Measurements from ENCODE around the gene VPS54.
"Not testable (repeated sequence)": the region's sequence is repeated elsewhere in the genome, so short reads cannot be mapped to it uniquely, and the experiment has no call there.

The VPS54 gene

DNA sequence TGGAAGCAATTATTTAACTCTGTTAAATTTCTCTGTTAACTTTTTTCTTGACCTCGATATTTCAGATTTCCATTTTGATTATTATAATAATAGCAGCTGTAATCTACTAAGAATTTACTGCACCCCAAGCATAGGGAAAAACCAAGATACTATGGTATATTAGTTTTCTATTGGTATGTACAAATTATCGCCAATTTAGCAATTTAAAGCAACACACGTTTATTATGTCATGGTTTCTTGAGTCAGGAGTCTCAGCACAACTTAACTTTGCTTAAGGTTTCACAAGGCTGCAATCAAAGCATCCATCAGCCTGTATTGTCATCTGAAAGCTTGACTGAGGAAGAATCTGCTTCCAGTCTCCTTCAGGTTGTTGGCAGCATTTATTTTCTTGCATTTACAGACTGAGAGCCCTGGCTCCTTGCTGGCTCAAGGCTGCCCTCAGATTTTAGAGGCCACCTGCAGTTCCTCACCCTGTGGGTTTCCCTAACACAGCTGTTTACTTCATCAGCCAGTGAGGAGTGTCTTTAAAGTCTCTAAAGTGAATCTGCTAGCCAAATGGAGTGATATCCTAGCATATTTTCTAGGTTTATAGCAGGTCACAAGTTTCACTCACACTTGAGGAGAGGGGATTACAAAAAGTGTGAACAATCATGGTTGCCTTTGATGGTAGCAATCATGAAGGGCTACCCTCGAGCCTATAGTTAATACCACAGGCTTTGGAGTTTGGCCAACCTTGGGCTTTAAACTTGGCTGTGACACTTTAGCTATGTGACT lies 4.4 kb upstream of the VPS54 start:
- no peak for DNase-seq

DNA sequence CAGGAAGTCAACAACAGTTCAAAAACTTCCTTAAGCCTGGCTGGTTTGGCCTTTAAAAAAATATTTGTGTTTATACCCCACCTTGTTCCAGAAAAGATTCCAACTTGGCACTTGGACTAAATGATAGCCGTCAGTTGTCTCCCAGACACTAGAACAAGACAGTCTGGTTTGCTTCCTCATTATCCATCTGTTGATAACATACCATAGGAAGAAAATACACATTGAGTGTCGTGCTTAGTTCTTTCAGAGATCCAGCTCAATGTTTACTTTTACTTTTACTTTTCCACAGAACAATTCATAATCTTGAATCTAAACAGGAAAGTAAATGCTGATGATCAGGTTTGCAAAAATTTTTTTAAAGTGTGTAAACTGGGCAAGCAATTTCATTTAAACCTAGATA lies 2.4 kb upstream of the VPS54 start:
- peak in 1 of 2 donors; percentile 11 for DNase-seq

DNA sequence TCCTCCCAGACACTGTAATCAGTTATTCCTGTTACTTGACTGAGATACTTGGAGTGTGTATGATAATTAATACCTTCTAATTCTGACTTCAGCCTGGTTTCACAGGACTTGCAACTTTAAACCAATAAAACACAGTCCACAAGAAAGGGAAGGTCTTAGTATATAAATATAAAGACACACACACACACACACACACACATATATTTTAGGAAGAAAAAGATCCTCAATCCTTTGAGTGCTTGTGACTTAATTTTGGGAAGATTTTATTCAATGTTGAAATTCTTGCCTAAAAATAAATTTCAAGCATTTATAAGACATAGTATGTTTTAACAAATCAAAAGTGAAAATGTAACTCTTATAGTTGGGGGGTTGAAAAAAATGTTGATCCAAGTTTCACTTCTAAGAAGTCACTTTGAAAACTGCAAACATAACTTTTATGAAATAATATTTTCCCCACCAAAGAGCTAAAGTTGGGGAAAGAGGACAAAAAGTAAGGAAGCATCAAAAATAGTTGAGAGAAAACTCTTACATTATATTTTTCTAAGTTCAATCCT lies 824 bp upstream of the VPS54 start:
- DNase-seq, result peak in 1 of 2 donors; percentile 18

DNA sequence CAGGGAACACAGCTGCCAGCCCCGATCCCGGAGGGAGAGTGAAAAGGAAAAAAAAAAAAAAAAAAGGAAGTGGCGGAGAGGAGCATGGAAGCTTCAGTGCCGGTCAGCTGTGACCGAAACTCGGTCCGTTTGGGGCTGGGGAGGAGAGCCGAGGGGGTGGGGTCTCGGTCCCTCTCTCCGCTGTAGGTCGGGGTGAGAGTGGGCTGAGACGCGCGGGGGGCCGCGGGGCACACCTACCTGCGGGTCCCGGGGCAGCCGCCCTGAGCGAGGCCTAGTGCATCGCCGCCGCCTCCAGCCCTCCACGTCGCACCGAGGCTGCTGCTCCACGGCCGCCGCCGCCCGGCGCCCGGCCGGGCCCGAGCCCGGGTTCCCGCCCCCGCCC lies 536 bp downstream of the VPS54 start:
- peak; percentile 58 to 65 for DNase-seq

DNA sequence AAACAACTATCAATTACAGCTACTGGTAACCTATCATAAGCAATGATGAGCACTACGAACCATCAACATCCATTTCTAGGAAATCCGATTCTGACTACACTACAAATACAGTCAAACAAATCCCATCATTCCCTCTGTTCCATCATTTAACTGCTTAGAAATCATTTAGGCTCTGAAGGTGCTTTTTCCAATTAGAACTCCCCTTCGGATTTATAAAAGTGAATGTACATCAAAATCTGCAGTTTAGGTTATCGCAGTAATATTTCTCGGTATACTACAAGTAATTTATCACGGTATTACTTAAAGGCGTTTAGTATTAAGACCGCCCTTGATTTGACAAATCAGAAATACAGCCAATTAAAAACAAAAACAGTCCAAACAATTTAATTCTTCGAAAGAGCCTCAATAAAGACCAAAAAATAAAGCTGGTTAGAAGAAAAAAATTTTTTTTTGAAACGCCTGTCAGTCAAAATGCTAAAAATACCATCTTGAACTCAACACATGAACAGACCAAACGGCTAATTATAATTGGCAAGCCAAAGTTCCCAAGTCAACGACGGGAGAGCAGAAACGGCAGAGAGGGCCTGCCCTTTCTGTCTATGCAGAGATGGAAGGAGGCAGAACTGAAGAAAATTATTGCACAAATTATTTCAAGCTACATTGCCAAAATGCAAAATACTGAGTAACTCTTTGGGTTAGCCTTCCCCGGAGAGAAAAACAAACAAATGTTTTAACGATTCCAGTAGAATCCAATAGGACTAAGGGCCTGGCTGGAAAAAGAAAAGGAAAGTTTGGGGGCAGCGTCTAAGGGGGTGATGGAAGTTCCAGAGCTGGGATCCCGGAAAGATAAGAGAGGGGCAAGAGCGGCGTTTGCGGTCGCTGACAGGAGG lies 1.2 kb downstream of the VPS54 start:
- DNase-seq, result peak; percentile 22 to 45

DNA sequence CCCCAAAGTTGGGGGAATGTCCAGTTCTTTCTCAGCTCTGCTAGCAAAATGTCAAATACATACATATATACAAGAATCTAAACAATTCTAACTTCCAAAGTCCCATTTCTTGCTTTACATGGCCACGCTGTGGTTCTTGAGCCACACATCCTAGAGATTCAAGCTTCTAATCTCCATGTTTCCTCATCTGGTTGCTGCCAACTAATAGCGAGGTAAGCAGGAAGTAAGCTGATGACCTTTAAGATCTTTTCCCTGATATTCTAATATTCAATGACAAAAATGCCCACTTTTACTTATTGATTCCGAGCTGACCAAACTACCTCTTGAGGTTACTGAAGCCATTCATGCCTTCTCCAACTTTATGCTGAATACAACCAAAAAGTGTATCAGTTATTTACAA lies 3.3 kb downstream of the VPS54 start:
- DNase-seq, result peak; percentile 12 to 16

DNA sequence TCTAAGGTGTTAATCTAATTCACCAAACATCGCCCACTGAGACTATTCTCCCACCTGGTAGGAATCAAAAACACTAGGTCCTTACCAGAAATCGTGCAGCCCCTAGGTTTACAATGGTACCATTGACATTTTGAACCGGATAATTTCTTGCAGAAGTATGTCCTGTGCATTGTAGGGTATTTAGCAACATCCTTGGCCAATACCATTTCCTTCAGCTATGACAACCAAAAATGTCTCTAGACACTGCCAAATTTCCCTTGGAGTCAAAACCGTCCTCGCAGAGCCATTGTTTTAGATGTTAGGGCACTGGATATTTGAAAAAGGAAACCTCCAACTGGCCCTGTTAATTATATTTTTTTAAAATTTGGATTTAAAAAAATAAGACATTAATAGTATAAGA lies 3.8 kb downstream of the VPS54 start:
- peak; percentile 53 to 79 for DNase-seq

DNA sequence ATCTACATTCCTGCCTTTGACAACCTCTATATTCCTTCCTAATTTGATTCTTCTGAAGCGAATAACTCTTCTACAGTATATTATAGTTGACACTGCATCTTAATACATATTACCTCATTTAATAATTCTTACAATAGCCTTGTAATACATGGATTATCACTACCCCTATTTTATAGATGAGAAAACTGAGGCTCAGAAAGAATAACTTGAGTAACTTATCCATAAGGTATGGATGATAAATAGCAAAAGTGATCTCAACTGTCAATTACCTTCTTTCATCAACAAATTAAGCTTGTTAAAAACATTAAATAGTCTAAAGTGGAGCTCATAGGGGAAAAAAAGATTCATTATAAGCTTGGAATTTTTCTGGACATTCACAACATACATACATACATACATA lies 4.6 kb downstream of the VPS54 start:
- no peak for DNase-seq

DNA sequence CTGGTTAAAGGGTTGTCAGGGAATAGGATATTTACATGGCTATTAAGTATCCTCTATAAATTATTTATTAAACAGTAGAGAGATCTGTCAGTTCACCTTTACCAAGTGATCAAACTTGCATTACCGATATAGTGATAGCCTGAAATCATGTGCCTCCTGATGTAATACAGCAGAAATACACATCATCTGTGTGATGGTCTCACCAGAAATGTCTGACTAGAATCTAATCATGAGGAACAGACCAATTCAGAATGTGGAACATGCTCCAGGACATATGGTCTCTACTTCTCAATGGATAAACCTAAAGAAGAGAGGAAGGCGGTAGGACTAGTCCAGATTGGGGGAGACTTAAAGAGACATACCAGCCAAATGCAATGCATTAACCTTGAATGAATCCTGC lies 6.2 kb downstream of the VPS54 start:
- no peak for DNase-seq

DNA sequence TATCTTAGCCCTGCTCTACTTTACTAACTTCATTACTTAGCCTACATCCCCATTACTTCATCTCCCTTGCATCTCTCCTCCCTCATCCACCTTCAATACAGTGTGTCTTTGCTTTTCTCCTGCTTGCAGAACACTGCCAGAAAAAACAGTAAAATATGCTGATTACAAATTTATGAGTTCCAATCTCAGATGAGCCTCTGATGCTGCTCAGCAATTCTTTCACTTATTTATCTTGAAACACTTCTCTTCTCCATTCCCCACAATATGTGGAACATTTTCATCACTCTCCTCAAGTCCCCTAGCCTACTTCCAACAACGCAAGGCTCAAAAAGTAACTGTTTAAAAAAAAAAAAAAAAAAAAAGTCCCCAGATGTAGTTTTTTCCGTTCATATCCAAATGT lies 7.1 kb downstream of the VPS54 start:
- no peak for DNase-seq

DNA sequence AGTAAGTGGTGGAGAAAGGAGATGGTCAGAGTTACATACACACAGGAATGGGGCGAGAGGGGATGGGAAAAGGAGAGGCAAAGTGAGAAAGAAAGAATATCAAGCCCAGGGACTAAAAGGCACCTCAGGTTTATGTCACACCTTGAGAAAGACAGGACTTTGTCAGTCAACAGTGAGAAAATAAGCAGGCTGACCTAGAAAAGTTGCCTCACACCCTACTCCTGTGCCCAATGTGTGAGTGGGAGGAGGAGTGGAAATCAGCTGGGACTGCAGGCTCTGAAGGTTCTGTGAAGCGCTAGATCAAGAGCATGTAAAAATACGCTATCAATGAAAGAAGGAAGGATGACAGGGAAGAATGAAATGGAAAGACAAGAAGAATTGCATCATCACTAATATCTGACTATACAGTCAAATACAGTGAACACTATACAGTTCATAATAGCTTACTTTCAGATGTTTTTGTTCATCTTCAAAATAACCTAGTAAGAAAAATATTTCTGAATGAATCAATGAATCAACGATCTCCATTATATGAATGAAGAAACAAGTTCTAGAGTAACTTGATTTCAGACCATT lies 10.7 kb downstream of the VPS54 start:
- DNase-seq, result no peak

DNA sequence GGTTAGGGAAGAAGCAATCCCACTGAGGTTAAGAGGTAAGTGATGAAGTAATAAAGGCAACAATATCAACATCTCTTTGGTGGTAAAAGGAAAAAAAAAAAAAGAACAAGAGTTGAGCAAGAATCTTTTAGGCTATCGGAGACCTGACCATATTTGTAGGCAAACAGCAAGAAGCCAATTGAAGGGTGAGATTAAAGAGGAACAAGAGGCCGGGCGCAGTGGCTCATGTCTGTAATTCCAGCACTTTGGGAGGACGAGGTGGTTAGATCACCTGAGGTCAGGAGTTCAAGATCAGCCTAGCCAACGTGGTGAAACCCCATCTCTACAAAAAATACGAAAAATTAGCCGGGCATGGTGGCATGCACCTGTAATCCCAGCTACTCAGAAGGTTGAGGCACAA lies 11.3 kb downstream of the VPS54 start:
- DNase-seq, result no peak

DNA sequence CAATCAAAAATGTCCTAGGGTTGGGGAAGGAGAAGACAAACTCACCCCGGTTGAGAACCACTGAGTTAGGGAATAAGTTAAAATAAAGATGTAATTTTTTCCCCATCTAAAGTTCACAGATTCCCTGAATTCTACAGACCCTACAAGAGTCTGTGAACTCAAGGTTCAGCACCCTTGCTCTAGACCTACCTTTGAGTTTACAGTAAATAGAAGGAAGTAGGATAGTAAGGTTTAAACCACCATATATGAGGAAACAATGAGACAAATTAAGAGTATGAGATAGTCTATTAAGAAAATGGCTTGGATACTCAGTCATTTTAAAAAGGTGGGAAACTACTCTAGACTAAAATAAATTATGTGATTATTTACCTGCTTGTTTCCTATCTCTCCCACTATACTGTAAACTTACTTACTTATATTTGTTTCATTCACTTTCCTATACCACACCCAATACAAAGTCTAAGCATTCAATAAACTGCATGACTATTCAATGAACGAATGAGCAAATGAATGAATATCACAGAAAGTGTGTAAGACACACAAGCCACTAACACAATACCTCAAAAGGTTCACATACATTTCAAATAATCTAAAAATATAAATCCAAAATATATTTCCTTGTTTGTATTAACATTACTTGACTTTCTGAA lies 13.4 kb downstream of the VPS54 start:
- DNase-seq, result no peak

DNA sequence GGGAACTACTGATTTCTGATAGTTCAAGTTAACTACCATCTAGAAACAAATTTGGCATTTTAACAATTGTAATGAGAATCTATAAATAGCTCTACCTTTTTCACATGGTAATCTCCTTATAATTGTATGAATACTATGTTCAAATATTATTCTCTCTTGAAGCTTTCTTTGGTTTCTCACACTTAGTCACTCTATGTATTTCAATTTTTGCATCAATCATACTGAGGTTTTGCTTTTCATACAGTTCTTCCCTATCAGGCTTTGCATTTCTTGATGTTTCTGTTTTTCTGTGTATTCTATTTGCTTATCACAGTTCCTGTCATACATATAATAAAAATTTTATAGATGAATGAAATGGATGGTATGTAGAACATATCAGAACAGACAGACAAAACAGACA lies 16.0 kb downstream of the VPS54 start:
- no peak for DNase-seq

DNA sequence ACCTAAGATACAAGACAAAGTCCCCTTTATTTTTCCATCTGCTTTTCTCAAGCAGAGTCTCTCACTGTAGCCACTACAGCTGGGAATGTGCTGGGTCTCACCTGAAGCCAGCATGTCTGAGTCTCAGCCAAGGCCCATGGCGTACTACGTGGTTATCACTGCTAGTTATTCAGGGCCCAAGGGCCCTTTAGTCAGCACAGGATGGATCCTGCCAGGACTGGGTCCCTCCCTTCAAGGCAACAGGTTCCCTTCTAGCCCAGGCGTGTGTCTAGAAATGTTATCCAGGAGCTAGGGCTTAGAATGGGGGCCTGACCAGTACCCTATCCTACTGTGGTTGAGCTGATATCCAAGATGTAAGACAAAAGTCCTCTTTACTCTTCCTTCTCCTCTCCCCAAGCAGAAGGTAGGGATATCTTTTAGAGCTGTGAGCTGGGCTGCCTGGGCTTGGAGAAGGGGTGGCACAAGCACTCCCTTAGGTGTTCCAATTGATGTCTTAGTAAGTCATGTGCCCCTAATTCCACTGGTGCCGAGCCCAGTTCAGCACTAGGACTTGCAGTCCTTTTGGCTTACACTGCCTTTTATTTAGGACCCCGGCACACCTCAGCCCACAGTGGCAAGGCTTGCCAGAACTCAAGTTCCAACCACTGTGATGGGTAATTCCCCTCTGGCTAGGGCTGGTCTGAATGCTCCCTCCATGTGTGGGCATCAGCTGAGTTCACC lies 17.7 kb downstream of the VPS54 start:
- no peak for DNase-seq

DNA sequence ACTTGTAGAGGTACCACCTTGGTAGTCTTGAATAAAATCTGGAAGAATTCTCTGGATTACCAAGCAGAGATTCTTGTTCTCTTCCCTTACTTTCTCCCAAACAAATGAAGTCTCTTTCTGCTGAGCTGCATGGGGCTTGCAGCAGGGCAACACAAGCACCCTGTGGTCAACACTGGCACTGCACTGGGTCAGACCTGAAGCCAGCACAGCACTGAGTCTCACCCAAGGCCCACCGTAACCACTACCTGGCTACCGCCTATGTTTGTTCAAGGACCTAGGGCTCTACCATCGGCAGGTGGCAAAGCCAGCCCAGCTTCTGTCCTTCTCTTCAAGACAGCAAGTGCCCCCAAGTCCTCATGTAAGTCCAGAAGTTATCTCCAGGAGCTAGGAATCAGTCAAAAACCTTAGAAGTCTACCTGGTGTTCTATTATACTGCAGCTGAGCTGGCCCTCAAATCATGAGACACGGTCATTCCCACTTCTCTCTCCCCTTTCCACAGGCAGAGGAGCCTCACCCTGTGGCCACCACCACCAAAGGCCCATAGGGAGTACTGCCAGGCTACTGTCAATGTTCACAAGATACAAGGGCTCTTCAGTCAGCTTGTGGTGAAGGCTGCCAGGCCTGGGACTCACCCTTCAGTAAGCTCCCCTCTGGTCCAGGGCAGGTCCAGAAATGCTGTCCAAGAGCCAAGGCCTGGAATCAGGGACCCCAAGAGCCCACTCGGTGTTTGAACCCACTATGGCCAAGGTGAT lies 18.4 kb downstream of the VPS54 start:
- no peak for DNase-seq

DNA sequence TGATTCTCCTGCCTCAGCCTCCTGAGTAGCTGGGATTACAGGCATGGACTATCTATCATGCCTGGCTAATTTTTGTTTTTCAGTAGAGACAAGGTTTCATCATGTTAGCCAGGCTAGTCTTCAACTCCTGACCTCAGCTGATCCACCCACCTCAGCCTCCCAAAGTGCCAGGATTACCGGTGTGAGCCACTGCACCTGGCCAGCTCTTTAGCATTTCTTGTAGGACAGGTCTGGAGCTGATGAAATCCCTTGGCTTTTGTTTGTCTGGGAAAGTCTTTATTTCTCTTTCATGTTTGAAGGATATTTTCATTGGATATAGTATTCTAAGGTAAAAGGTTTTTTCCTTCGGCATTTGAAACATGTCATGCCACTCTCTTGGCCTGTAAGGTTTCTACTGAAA lies 20.2 kb downstream of the VPS54 start:
- DNase-seq, result no peak

DNA sequence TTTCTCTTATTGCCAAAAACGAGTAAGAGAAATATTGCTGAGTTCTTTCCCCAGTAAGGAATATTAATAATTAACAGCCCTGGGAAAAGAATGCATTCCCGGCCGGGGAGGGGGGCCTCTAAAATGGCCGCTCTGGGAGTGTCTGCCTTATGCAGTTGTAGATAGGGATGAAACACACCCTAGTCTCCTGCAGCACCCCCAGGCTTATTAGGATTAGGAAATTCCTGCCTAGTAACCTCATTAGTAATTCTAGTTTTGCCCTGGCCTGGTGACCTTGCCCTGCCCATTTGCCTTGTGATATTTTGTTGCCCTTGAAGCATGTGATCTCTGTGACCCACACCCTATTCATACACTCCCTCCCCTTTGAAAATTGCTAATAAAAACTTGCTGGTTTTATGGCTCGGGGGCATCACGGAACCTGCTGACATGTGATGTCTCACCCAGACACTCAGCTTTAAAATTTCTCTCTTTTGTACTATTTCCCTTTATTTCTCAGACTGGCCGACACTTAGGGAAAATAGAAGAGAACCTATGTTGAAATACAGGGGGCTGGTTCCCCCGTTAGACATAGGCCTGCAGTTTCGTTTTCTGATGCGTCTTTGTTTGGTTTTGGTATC lies 22.5 kb downstream of the VPS54 start:
- DNase-seq, result not testable (repeated sequence)

DNA sequence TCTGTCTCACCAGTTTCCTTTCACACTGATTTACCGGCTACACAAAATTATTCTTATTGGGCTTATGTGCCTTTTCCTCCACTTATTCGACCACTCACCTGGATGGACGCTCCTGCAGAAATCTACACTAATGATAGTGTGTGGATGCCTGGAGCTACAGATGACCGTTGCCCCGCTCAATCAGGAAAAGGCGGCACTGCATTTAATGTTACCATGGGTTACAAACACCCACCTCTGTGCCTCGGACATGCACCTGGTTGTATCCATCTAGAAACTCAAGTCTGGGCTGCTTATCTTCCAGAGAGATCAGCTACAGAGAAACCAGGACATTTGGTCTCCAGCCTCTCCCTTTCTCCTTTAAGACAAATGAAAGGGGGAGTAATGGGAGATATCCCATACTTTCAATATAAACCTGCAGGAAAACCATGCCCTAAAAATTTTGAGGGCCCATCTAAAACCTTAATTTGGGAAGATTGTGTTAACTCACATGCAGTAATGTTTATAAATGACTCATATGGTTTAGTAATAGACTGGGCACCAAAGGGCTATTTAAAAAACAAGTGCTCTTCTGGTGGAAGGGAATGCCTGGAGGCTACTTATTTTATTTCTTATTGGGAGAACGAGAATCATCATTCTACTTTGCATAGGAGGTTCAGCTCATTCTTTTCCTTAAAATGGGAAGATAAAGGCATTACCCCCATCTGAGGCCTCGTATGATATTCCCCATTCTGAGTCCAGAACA lies 24.7 kb downstream of the VPS54 start:
- not testable (repeated sequence) for DNase-seq

DNA sequence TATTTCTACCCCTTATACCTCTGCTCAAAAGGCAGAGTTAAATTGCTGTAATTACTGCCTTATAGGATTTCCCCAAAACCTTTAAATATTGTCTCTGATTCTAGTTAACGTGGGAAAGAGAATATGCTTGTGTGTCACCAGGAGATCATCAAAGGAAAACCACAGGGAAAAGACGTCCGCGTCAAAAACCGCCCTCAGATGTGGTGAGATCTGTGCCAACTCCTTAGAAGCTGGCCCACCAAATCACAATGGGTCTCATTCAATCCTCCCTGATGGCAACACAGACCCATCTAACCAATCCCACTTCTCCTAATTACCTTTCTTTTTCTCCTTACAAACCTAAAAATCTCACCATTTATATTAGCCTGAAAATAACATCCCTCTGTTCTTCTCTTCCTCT lies 25.4 kb downstream of the VPS54 start:
- no peak for DNase-seq
